ENCODE measurements around the gene PCDHB2.

The PCDHB2 gene

DNA sequence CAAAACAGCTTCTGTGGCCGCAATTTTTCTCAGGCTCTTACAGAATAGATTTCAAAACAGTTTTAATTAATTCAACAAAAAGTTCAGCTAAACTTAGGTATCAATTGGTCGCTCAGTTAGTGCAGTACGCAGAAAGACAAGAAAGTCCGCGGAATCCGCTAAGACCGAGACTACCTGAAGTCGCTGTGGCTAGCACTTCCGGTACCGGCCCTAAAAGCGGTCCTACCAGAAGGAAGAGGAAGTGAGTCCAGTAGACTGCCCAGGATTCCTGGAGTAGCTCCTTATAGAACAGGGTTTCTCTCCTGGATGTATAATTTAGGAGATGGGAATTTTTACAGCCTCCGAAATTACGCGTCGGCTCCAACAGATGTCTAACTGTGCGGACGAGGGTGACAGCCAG is 16.6 kb upstream of the PCDHB2 start:
- H2BK5ac ChIP-seq (ENCODE audit: low read length), result no peak overlapping the region
- no peak overlapping the region for H2BK120ac ChIP-seq (ENCODE audit: low read depth, low read length)
- H3K27ac ChIP-seq (replicated peaks; ENCODE audit: low read length), result no peak overlapping the region
- no peak overlapping the region for H2AFZ ChIP-seq (ENCODE audit: low read length)
- no peak for DNase-seq (ENCODE audit: low spot score)
- H3K36me3 ChIP-seq (replicated peaks in 1 of 2; ENCODE audit: control insufficient read depth in 2 of 2, insufficient read depth in 2 of 2, low read length in 2 of 2), result no peaks in the 10 kb centered on the region
- H3K4me3 ChIP-seq (ENCODE audit: low read length in 2 of 2), result no peak overlapping the region
- H3K14ac ChIP-seq (ENCODE audit: low read length), result no peak overlapping the region
- no peak overlapping the region for H3K18ac ChIP-seq (ENCODE audit: low read length)
- no peak overlapping the region for H4K8ac ChIP-seq (ENCODE audit: low read depth, low read length)
- no peak overlapping the region for H3K4ac ChIP-seq (ENCODE audit: low read length)
- H2AK5ac ChIP-seq (ENCODE audit: low read depth, low read length), result no peak overlapping the region
- H2BK15ac ChIP-seq (ENCODE audit: low read length), result no peak overlapping the region
- H2BK12ac ChIP-seq (ENCODE audit: low read length), result no peak overlapping the region
- H3K27me3 ChIP-seq (ENCODE audit: control insufficient read depth in 3 of 3, insufficient read depth in 3 of 3, low read depth in 1 of 3, low read length in 3 of 3), result no peaks in the 10 kb centered on the region
- no peaks in the 10 kb centered on the region for H3K9me3 ChIP-seq (replicated peaks in 1 of 2; ENCODE audit: control insufficient read depth in 2 of 2, insufficient read depth in 1 of 2, low read depth in 1 of 2, low read length in 2 of 2)
- H3K4me2 ChIP-seq (ENCODE audit: insufficient read depth, low read length, poor library complexity, severe bottlenecking), result no peak overlapping the region
- H3K9ac ChIP-seq (ENCODE audit: low read depth, low read length, poor library complexity), result no peak overlapping the region
- H3K23ac ChIP-seq (ENCODE audit: low read depth, low read length, poor library complexity), result no peak overlapping the region
- WGBS, 2 donors (ENCODE audit: extremely low coverage in 2 of 2, insufficient read length in 2 of 2, insufficient replicate concordance in 1 of 2), result no CpG with 5 or more reads among the region's 17 CpGs
- no peak overlapping the region for H4K91ac ChIP-seq (ENCODE audit: low read depth, low read length, poor library complexity)
- no peaks in the 10 kb centered on the region for H3K4me1 ChIP-seq (ENCODE audit: control insufficient read depth in 2 of 2, insufficient read depth in 1 of 2, low read depth in 1 of 2, low read length in 2 of 2)
- no peaks in the 10 kb centered on the region for H3K79me1 ChIP-seq (ENCODE audit: low read depth, low read length)

DNA sequence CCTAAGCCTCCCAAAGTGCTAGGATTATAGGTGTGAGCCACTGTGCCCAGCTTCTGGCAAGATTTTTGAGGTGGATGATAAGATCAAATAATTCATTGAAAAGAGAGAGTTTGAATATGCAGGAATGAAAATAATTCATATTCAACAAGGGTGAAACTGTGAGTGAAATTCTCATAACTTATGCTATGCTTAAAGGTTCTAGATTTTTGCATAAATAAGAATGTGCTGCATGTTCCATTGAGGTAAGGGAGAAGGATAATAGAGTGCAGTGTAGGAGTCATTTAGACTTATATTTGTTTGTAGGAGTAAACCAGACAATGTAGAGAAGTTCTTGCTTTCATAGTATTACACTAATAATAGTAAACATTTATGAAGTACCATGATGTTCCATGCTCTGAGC is 12.2 kb upstream of the PCDHB2 start:
- no peaks in the 10 kb centered on the region for H3K4me1 ChIP-seq (ENCODE audit: control insufficient read depth in 2 of 2, insufficient read depth in 1 of 2, low read depth in 1 of 2, low read length in 2 of 2)
- no peaks in the 10 kb centered on the region for H3K27me3 ChIP-seq (ENCODE audit: control insufficient read depth in 3 of 3, insufficient read depth in 3 of 3, low read depth in 1 of 3, low read length in 3 of 3)
- H3K79me1 ChIP-seq (ENCODE audit: low read depth, low read length), result no peaks in the 10 kb centered on the region
- no peak overlapping the region for H3K4me3 ChIP-seq (ENCODE audit: low read length in 2 of 2)
- no peak overlapping the region for H3K14ac ChIP-seq (ENCODE audit: low read length)
- DNase-seq (ENCODE audit: low spot score), result no peak
- H3K36me3 ChIP-seq (replicated peaks in 1 of 2; ENCODE audit: control insufficient read depth in 2 of 2, insufficient read depth in 2 of 2, low read length in 2 of 2), result no peaks in the 10 kb centered on the region
- H2AFZ ChIP-seq (ENCODE audit: low read length), result no peak overlapping the region
- no peak overlapping the region for H2BK12ac ChIP-seq (ENCODE audit: low read length)
- no peaks in the 10 kb centered on the region for H3K9me3 ChIP-seq (replicated peaks in 1 of 2; ENCODE audit: control insufficient read depth in 2 of 2, insufficient read depth in 1 of 2, low read depth in 1 of 2, low read length in 2 of 2)
- no peak overlapping the region for H2BK15ac ChIP-seq (ENCODE audit: low read length)
- H2AK5ac ChIP-seq (ENCODE audit: low read depth, low read length), result no peak overlapping the region
- H3K27ac ChIP-seq (replicated peaks; ENCODE audit: low read length), result no peak overlapping the region
- no peak overlapping the region for H3K18ac ChIP-seq (ENCODE audit: low read length)
- no peak overlapping the region for H3K9ac ChIP-seq (ENCODE audit: low read depth, low read length, poor library complexity)
- H2BK120ac ChIP-seq (ENCODE audit: low read depth, low read length), result no peak overlapping the region
- no peak overlapping the region for H3K4me2 ChIP-seq (ENCODE audit: insufficient read depth, low read length, poor library complexity, severe bottlenecking)
- H2BK5ac ChIP-seq (ENCODE audit: low read length), result no peak overlapping the region
- H3K4ac ChIP-seq (ENCODE audit: low read length), result no peak overlapping the region
- H3K23ac ChIP-seq (ENCODE audit: low read depth, low read length, poor library complexity), result no peak overlapping the region
- no peak overlapping the region for H4K8ac ChIP-seq (ENCODE audit: low read depth, low read length)
- no peak overlapping the region for H4K91ac ChIP-seq (ENCODE audit: low read depth, low read length, poor library complexity)

GRCh38 chr5:141084487-141084989 is 9.9 kb upstream of the PCDHB2 start:
- H2BK12ac ChIP-seq (ENCODE audit: low read length), result no peak overlapping the region
- H4K8ac ChIP-seq (ENCODE audit: low read depth, low read length), result no peak overlapping the region
- no peak overlapping the region for H2AK5ac ChIP-seq (ENCODE audit: low read depth, low read length)
- H3K18ac ChIP-seq (ENCODE audit: low read length), result no peak overlapping the region
- H2BK15ac ChIP-seq (ENCODE audit: low read length), result no peak overlapping the region
- peak; percentile 8 for DNase-seq (ENCODE audit: low spot score)
- H3K36me3 ChIP-seq (replicated peaks in 1 of 2; ENCODE audit: control insufficient read depth in 2 of 2, insufficient read depth in 2 of 2, low read length in 2 of 2), result no peaks in the 10 kb centered on the region
- H3K9ac ChIP-seq (ENCODE audit: low read depth, low read length, poor library complexity), result no peak overlapping the region
- no peak overlapping the region for H3K4ac ChIP-seq (ENCODE audit: low read length)
- H2BK120ac ChIP-seq (ENCODE audit: low read depth, low read length), result no peak overlapping the region
- no CpG with 5 or more reads among the region's 21 CpGs for WGBS, 2 donors (ENCODE audit: extremely low coverage in 2 of 2, insufficient read length in 2 of 2, insufficient replicate concordance in 1 of 2)
- no peaks in the 10 kb centered on the region for H3K4me1 ChIP-seq (ENCODE audit: control insufficient read depth in 2 of 2, insufficient read depth in 1 of 2, low read depth in 1 of 2, low read length in 2 of 2)
- H3K4me2 ChIP-seq (ENCODE audit: insufficient read depth, low read length, poor library complexity, severe bottlenecking), result no peak overlapping the region
- H3K4me3 ChIP-seq (ENCODE audit: low read length in 2 of 2), result no peak overlapping the region
- no peaks in the 10 kb centered on the region for H3K79me1 ChIP-seq (ENCODE audit: low read depth, low read length)
- no peak overlapping the region for H4K91ac ChIP-seq (ENCODE audit: low read depth, low read length, poor library complexity)
- no peaks in the 10 kb centered on the region for H3K9me3 ChIP-seq (replicated peaks in 1 of 2; ENCODE audit: control insufficient read depth in 2 of 2, insufficient read depth in 1 of 2, low read depth in 1 of 2, low read length in 2 of 2)
- no peaks in the 10 kb centered on the region for H3K27me3 ChIP-seq (ENCODE audit: control insufficient read depth in 3 of 3, insufficient read depth in 3 of 3, low read depth in 1 of 3, low read length in 3 of 3)
- no peak overlapping the region for H3K14ac ChIP-seq (ENCODE audit: low read length)
- H3K27ac ChIP-seq (replicated peaks; ENCODE audit: low read length), result no peak overlapping the region
- no peak overlapping the region for H3K23ac ChIP-seq (ENCODE audit: low read depth, low read length, poor library complexity)
- H2AFZ ChIP-seq (ENCODE audit: low read length), result peak overlapping the region; percentile 74
- no peak overlapping the region for H2BK5ac ChIP-seq (ENCODE audit: low read length)

- Histone ChIP-seq H3K4me1 (ENCODE audit: control insufficient read depth in 2 of 2, insufficient read depth in 1 of 2, low read depth in 1 of 2, low read length in 2 of 2) (no peaks in the 10 kb centered on the region), H3K27me3 (ENCODE audit: control insufficient read depth in 3 of 3, insufficient read depth in 3 of 3, low read depth in 1 of 3, low read length in 3 of 3) (no peaks in the 10 kb centered on the region), H3K27ac (replicated peaks; ENCODE audit: low read length) (no peak overlapping the region), H3K4me3 (ENCODE audit: low read length in 2 of 2) (peak overlapping the region; percentile 84 to 89), H3K18ac (ENCODE audit: low read length) (no peak overlapping the region), H4K8ac (ENCODE audit: low read depth, low read length) (peak overlapping the region; percentile 33), H2AK5ac (ENCODE audit: low read depth, low read length) (no peak overlapping the region), H2BK5ac (ENCODE audit: low read length) (no peak overlapping the region), H3K36me3 (replicated peaks in 1 of 2; ENCODE audit: control insufficient read depth in 2 of 2, insufficient read depth in 2 of 2, low read length in 2 of 2) (peaks cover 7 to 41% of the 10 kb centered on the region in 2 donors), H4K91ac (ENCODE audit: low read depth, low read length, poor library complexity) (no peak overlapping the region), H2BK120ac (ENCODE audit: low read depth, low read length) (no peak overlapping the region), H3K4me2 (ENCODE audit: insufficient read depth, low read length, poor library complexity, severe bottlenecking) (peak overlapping the region; percentile 27), H3K4ac (ENCODE audit: low read length) (no peak overlapping the region), H3K23ac (ENCODE audit: low read depth, low read length, poor library complexity) (no peak overlapping the region), H2BK15ac (ENCODE audit: low read length) (no peak overlapping the region), H3K9ac (ENCODE audit: low read depth, low read length, poor library complexity) (no peak overlapping the region), H3K79me1 (ENCODE audit: low read depth, low read length) (no peaks in the 10 kb centered on the region), H2AFZ (ENCODE audit: low read length) (peak overlapping the region; percentile 91), H2BK12ac (ENCODE audit: low read length) (no peak overlapping the region), H3K9me3 (replicated peaks in 1 of 2; ENCODE audit: control insufficient read depth in 2 of 2, insufficient read depth in 1 of 2, low read depth in 1 of 2, low read length in 2 of 2) (peaks cover 13 to 48% of the 10 kb centered on the region in 2 donors), H3K14ac (ENCODE audit: low read length) (no peak overlapping the region)
- no peak for DNase-seq (ENCODE audit: low spot score)
- no CpG with 5 or more reads among the region's 12 CpGs for WGBS, 2 donors (ENCODE audit: extremely low coverage in 2 of 2, insufficient read length in 2 of 2, insufficient replicate concordance in 1 of 2)
Measured at GRCh38 chr5:141095263-141095641, 837 bp downstream of the PCDHB2 start.
